ENCODE results near the gene TATDN2. TPM values are rescaled to one million over a fixed set of nuclear protein-coding genes. Genes with fewer than 3 reads are reported as not detected.
A peak's percentile ranks its signal among the peaks of the same experiment; 100 is the strongest.

The TATDN2 gene
- total RNA-seq, 4 donors from 2014 or later = 22.7 to 59.7 (median 28.2) TPM

GRCh38 chr3:10284496-10284895 is 36.2 kb downstream of the TATDN2 start:
- no peaks in the 10 kb centered on the region for H3K27me3 ChIP-seq
- H3K4me1 ChIP-seq = no peaks in the 10 kb centered on the region
- TF ChIP-seq POLR2AphosphoS5 (IDR thresholded peaks at IDR 0.05) (no peak), EP300 (IDR thresholded peaks at IDR 0.05; ENCODE audit: low read depth) (no peak), POLR2A (IDR thresholded peaks at IDR 0.05) (no peak), CTCF (IDR thresholded peaks at IDR 0.05) (no peak)
- H3K9me3 ChIP-seq = no peaks in the 10 kb centered on the region
- 71% methylated on average over 9 of the region's 9 CpGs; no CpG with 5 or more reads in 1 of the 2 donors for WGBS, 2 donors (ENCODE audit: low coverage in 1 of 2)
- H3K36me3 ChIP-seq = peaks cover 0 to 19% (median 5%) of the 10 kb centered on the region in 4 donors
- intact Hi-C loops (cut with DNase I; ENCODE audit: low total_unique reads) (no loop called here), in situ Hi-C loops (cut with MboI; ENCODE audit: low pct_ligation_motif_present in 1 of 4, low pct_unique_long_range_greater_than_20kb in 1 of 4, low sequenced_read_pairs in 3 of 4) (no loop called here)
- no peak overlapping the region for H3K4me3 ChIP-seq
- DNase-seq = no peak
- H3K27ac ChIP-seq = no peak overlapping the region

- Histone ChIP-seq H3K4me1 (no peaks in the 10 kb centered on the region), H3K4me3 (no peak overlapping the region), H3K9me3 (no peaks in the 10 kb centered on the region), H3K36me3 (peaks cover 0 to 10% (median 2%) of the 10 kb centered on the region in 4 donors), H3K27me3 (no peaks in the 10 kb centered on the region), H3K27ac (no peak overlapping the region)
- TF ChIP-seq POLR2A (IDR thresholded peaks at IDR 0.05) (no peak), POLR2AphosphoS5 (IDR thresholded peaks at IDR 0.05) (no peak), EP300 (IDR thresholded peaks at IDR 0.05; ENCODE audit: low read depth) (no peak), CTCF (IDR thresholded peaks at IDR 0.05) (no peak)
- intact Hi-C loops (cut with DNase I; ENCODE audit: low total_unique reads) = no loop called here
- no peak for DNase-seq
- in situ Hi-C loops (cut with MboI; ENCODE audit: low pct_ligation_motif_present in 1 of 4, low pct_unique_long_range_greater_than_20kb in 1 of 4, low sequenced_read_pairs in 3 of 4) = no loop called here
- 88 to 90% methylated on average over 7 to 12 of the region's 12 CpGs for WGBS, 2 donors (ENCODE audit: low coverage in 1 of 2)
Measured at GRCh38 chr3:10285272-10286132, 37.2 kb downstream of the TATDN2 start.

GRCh38 chr3:10286133-10286524 is 37.9 kb downstream of the TATDN2 start:
- Histone ChIP-seq H3K27ac (no peak overlapping the region), H3K9me3 (no peaks in the 10 kb centered on the region), H3K27me3 (no peaks in the 10 kb centered on the region), H3K4me3 (no peak overlapping the region), H3K36me3 (peaks cover 0 to 5% (median 2%) of the 10 kb centered on the region in 4 donors), H3K4me1 (no peaks in the 10 kb centered on the region)
- in situ Hi-C loops (cut with MboI; ENCODE audit: low pct_ligation_motif_present in 1 of 4, low pct_unique_long_range_greater_than_20kb in 1 of 4, low sequenced_read_pairs in 3 of 4) (no loop called here), intact Hi-C loops (cut with DNase I; ENCODE audit: low total_unique reads) (no loop called here)
- 90 to 100% methylated on average over 2 to 5 of the region's 5 CpGs for WGBS, 2 donors (ENCODE audit: low coverage in 1 of 2)
- TF ChIP-seq CTCF (IDR thresholded peaks at IDR 0.05) = no peak
- no peak for TF ChIP-seq POLR2A (IDR thresholded peaks at IDR 0.05)
- no peak for TF ChIP-seq EP300 (IDR thresholded peaks at IDR 0.05; ENCODE audit: low read depth)
- no peak for DNase-seq

GRCh38 chr3:10286596-10287295 is 38.5 kb downstream of the TATDN2 start:
- no peaks in the 10 kb centered on the region for H3K9me3 ChIP-seq
- 88% methylated on average over 2 of the region's 2 CpGs; no CpG with 5 or more reads in 1 of the 2 donors for WGBS, 2 donors (ENCODE audit: low coverage in 1 of 2)
- in situ Hi-C loops (cut with MboI; ENCODE audit: low pct_ligation_motif_present in 1 of 4, low pct_unique_long_range_greater_than_20kb in 1 of 4, low sequenced_read_pairs in 3 of 4) (no loop called here), intact Hi-C loops (cut with DNase I; ENCODE audit: low total_unique reads) (no loop called here)
- H3K27me3 ChIP-seq = no peaks in the 10 kb centered on the region
- H3K4me3 ChIP-seq = no peak overlapping the region
- no peaks in the 10 kb centered on the region for H3K4me1 ChIP-seq
- peaks cover 0 to 5% (median 2%) of the 10 kb centered on the region in 4 donors for H3K36me3 ChIP-seq
- no peak for DNase-seq
- H3K27ac ChIP-seq = no peak overlapping the region
- peak in 4 of 5 experiments; percentile 9 to 36 (median 23) for TF ChIP-seq CTCF (IDR thresholded peaks at IDR 0.05)
- no peak for TF ChIP-seq EP300 (IDR thresholded peaks at IDR 0.05; ENCODE audit: low read depth)

Data from transverse colon (tissue), 4 donors.